ENCODE measurements around the gene PPP1R27.

Gene PPP1R27

DNA sequence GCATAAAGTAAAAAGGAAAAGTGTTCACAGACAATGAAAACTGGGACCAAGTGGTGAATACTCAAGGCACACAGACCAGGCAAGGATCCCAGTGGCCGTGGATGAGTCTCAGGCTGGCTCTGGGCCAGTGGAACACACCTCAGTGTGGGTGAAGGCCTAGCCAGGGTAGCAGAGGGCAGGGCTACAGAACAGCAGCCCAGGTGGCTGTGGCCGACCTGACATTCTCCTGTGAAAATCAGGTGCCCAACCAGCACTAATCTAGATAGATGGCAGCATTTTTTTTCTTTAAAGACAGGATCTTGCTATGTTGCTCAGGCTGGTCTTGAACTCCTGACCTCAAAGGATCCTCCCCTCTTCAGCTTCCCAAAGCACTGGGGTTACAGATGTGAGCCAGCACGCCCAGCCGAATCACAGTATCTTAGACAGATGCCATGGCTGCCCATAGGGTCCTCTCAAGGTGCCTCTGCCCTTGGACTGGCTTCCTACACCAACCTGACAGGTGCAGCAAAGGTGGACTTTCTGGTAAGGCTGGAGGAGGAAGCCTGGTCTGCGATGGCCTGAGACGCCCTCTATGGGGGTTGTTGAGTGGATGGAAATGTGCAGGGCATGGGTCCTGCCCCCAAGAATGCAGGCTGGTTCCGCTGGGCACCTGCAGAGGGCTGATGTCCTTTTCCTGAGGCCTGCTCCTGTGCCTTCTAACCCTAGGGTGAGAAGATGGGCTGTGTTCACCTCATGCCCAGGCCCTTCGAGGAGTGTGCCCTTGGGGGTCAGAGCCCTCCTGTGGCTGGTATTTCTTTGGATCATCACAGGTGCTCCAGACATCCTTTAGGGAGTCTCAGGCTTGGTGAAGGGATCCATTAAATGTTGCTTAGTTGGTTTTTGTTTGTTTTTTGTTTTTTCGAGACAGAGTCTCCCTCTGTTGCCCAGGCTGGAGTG is 29.3 kb upstream of the PPP1R27 start:
- Histone ChIP-seq H3K4me3 (no peak overlapping the region), H3K27ac (0 out of 2 replicates have a peak overlapping the region, but pooled peaks have one; percentile 42), H3K9me3 (ENCODE audit: low read depth, low read length) (no peaks in the 10 kb centered on the region), H3K9ac (ENCODE audit: insufficient read length) (no peak overlapping the region), H3K36me3 (ENCODE audit: insufficient read depth, low read length) (peaks cover 25% of the 10 kb centered on the region)
- TF ChIP-seq EZH2 (IDR thresholded peaks at IDR 0.05) (no peak), FOXP2 (optimal IDR thresholded peaks at IDR 0.05; ENCODE audit: control extremely low read depth, extremely low read length, insufficient read depth) (no peak), POLR2AphosphoS5 (IDR thresholded peaks at IDR 0.05; ENCODE audit: borderline replicate concordance, low read depth, low read length) (no peak)
- no peak for DNase-seq (ENCODE audit: low read depth, low spot score)

DNA sequence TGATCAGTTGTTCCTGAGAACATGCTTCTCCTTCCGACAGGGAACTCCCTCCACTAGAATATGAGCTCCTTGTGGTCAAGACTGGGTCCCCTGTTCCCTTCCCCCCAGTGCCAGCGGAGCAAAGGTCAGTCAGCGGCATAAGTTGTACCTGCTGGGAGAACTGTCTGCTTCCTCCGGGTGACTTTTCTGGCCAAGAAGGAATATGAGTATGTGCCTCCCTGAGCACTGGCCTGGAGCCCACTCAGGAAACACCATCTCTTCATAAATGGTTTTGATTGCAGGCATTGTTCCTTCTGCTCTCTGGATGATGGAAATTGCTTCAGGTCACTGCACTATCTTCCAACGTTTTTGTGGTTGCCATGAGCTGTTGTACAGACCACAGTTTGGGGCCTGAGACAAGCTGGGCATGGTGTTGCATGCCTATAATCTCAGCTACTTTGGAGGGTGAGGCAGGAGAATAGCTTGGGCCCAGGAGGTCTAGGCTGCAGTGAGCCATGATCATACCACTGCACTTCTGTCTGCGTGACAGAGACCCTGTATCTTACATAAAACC is 28.3 kb upstream of the PPP1R27 start:
- peaks cover 25% of the 10 kb centered on the region for H3K36me3 ChIP-seq (ENCODE audit: insufficient read depth, low read length)
- H3K9ac ChIP-seq (ENCODE audit: insufficient read length): peak overlapping the region; percentile 28
- peak overlapping the region; percentile 42; the same call in 1 of the 2 replicates for H3K27ac ChIP-seq
- H3K9me3 ChIP-seq (ENCODE audit: low read depth, low read length): no peaks in the 10 kb centered on the region
- TF ChIP-seq POLR2AphosphoS5 (IDR thresholded peaks at IDR 0.05; ENCODE audit: borderline replicate concordance, low read depth, low read length) (no peak), FOXP2 (optimal IDR thresholded peaks at IDR 0.05; ENCODE audit: control extremely low read depth, extremely low read length, insufficient read depth) (no peak), EZH2 (IDR thresholded peaks at IDR 0.05) (no peak)
- no peak for DNase-seq (ENCODE audit: low read depth, low spot score)
- H3K4me3 ChIP-seq: no peak overlapping the region

DNA sequence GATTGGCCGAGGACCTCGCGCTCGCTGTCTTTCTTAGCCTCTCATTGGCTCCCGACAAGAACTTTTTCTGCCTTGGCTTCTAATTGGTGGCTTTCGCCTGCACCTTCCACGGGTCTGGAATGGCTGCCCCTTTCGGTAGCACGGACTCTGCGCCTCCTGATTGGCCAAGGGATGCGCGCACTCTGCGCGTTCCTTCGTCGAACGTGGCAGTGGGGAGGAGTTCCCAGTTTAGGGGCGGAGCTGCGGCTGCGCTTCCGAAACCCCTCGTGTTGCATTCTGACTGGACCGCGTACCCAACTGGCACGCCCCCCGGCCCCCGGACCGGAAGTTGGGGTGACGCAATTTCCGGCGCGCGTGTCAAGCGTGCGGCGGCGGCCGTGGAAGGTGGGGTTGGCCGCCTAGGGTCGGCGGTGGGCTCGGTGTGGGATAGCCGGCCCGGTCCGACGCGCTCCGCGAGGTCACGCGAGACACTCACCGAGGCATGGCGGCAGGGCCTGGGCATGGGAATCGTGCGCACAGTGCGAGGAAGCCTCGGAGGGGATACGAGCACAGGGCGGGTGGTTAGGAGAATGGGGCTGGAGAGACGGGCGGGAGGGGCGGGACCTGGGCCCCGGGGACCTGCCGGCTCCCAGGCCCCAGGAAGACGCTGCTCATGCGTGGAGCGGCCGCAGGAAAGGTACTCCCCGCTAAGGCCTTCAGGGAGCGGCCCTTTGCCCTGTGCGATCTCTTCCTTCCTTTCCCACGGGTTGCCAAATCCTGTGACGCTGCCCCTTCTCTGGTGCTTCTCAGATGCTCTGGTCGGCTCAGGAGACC is 26.1 kb upstream of the PPP1R27 start:
- peak overlapping the region; percentile 80 for H3K27ac ChIP-seq
- peak; percentile 100 for DNase-seq (ENCODE audit: low read depth, low spot score)
- no peaks in the 10 kb centered on the region for H3K9me3 ChIP-seq (ENCODE audit: low read depth, low read length)
- H3K36me3 ChIP-seq (ENCODE audit: insufficient read depth, low read length): peaks cover 34% of the 10 kb centered on the region
- peak; percentile 97 for TF ChIP-seq POLR2AphosphoS5 (IDR thresholded peaks at IDR 0.05; ENCODE audit: borderline replicate concordance, low read depth, low read length)
- no peak for TF ChIP-seq EZH2 (IDR thresholded peaks at IDR 0.05)
- H3K4me3 ChIP-seq: peak overlapping the region; percentile 94
- H3K9ac ChIP-seq (ENCODE audit: insufficient read length): peak overlapping the region; percentile 93

DNA sequence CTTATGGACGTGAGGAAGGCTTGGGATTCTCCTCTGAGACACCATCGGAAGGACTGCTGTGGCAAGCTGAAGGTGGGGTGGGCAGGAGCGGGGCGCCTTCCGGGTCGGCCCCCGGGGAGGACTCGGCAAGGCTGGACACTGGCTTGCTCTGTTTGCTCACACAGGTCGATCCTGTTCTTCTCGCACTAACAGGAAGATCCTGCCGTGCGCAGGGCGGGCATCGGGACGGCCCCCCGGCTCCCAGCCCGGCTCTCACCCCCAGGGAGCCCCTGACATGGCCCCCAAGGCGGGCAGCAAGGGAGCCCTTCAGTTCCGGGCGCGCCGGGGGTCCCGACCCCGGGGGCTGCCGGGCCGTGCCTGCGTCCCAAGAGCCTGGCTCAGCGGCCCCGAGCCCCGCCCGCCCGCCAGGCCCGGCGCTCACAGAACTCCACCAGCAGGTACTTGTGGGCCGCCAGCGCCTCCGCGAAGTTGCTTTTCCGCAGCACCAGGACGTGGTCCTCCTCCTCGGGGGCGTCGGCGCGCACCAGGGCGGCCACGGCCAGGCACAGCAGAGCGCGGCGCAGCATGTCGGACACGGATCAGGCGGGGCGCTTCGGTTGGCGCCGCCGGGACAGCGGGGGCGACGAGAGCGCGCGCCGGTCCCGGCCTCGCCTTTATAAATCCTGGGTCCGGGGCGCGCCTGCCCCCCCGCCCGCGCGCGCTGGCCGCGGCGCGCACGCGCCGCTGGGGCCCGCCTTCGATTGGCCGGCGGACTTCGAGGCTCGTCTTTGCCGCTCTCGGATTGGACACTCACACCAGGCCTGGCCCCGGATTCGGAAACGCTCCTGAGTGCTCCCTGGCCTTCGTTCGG is 25.3 kb upstream of the PPP1R27 start, which contains the start of gene P4HB:
TSS of gene P4HB (minus strand) at position 630 of the 850 bp plus-strand sequence. CDS start at position 566, 64 bp downstream.
- Histone ChIP-seq H3K4me3 (peak within 1 kb of the TSS; percentile 94), H3K27ac (peak within 1 kb of the TSS; percentile 80), H3K9me3 (ENCODE audit: low read depth, low read length) (no peaks in the 10 kb centered on the region), H3K36me3 (ENCODE audit: insufficient read depth, low read length) (peaks cover 42% of the 10 kb centered on the region), H3K9ac (ENCODE audit: insufficient read length) (peak within 1 kb of the TSS; percentile 93)
- no peak for TF ChIP-seq FOXP2 (optimal IDR thresholded peaks at IDR 0.05; ENCODE audit: control extremely low read depth, extremely low read length, insufficient read depth)
- TF ChIP-seq EZH2 (IDR thresholded peaks at IDR 0.05): no peak
- peak; percentile 86; the same call in 1 of the 2 replicates for TF ChIP-seq POLR2AphosphoS5 (IDR thresholded peaks at IDR 0.05; ENCODE audit: borderline replicate concordance, low read depth, low read length)
- no peak for DNase-seq (ENCODE audit: low read depth, low spot score)

DNA sequence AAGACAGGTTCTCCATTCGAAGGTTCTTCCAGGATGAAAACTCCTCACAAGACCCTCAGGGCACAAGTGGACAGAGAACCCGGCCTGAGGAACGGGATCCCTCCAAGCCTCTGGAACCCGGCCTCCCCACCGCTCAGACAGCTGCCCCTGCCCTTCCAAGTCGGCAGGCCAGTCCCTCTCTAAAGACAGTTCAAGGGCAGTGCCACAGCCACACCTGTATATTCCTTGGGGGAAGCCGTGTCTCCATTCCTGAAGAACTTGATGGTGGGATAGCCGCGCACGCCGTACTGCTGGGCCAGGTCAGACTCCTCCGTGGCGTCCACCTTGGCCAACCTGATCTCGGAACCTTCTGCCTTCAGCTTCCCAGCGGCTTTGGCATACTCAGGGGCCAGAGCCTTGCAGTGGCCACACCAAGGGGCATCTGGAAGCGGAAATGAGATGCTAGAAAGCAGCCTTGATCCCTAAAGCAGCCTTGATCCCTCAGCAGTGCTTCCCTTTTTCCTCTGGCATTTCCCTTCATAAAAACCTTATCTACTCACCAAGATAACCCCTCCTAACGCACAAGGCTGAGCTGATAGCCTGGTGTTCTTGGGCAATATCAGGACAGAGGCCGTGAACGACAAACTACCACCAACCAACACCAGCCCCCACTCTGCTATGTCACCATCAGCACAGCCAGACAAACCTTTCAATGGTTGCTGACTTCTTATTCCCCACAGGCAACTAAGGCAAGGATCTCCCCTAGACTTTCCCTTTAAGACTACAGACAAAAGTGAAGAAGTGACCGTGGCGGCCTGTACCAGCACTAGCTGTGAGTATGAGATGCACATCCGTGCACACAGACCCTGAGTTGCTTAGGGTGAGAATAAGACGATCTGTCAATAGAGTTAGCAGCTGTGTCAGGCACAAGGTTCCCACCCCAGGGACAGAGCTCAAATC is 24.4 kb upstream of the PPP1R27 start:
- Histone ChIP-seq H3K9me3 (ENCODE audit: low read depth, low read length) (no peaks in the 10 kb centered on the region), H3K4me3 (peak overlapping the region; percentile 85), H3K27ac (no peak overlapping the region), H3K9ac (ENCODE audit: insufficient read length) (peak overlapping the region; percentile 84), H3K36me3 (ENCODE audit: insufficient read depth, low read length) (peaks cover 51% of the 10 kb centered on the region)
- TF ChIP-seq EZH2 (IDR thresholded peaks at IDR 0.05) (no peak), POLR2AphosphoS5 (IDR thresholded peaks at IDR 0.05; ENCODE audit: borderline replicate concordance, low read depth, low read length) (no peak), FOXP2 (optimal IDR thresholded peaks at IDR 0.05; ENCODE audit: control extremely low read depth, extremely low read length, insufficient read depth) (no peak)
- no peak for DNase-seq (ENCODE audit: low read depth, low spot score)

DNA sequence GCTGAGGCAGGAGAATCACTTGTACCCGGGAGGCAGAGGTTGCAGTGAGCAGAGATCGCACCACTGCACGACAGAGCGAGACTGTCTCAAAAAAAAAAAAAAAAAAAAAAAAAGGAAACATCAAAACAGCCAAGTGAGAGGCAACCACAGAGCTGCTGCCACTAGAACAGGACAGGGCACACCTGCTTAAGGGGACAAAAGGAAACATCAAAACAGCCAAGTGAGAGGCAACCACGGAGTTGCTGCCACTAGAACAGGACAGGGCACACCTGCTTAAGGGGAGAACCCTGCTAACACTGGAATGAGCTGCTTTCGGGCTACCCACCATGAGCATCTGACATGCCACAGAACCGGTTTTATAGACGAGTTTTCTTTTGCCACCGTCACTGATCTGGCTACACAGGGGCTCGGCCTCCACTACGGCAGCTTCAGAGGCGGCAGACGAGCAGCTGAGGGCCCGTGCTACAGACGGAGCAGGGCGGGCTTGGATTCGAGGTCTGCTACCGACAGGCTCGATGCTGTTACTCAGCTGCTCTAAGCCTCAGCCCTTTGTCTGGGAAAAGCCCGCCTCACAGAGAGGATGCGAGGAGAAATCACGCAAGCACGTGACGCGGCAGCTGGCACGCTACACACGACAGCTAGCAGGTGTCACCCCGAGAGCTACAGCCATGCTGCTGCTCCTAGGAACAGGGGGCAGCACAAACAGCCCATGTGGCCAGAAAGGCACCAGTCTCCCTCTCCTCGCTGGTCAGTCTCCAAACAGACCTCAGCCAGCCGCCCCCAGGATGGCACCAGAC is 23.5 kb upstream of the PPP1R27 start:
- DNase-seq (ENCODE audit: low read depth, low spot score): no peak
- peak overlapping the region; percentile 85; the same call in 1 of the 2 replicates for H3K4me3 ChIP-seq
- TF ChIP-seq POLR2AphosphoS5 (IDR thresholded peaks at IDR 0.05; ENCODE audit: borderline replicate concordance, low read depth, low read length) (no peak), EZH2 (IDR thresholded peaks at IDR 0.05) (no peak), FOXP2 (optimal IDR thresholded peaks at IDR 0.05; ENCODE audit: control extremely low read depth, extremely low read length, insufficient read depth) (no peak)
- H3K36me3 ChIP-seq (ENCODE audit: insufficient read depth, low read length): peaks cover 60% of the 10 kb centered on the region
- peak overlapping the region; percentile 84 for H3K9ac ChIP-seq (ENCODE audit: insufficient read length)
- no peaks in the 10 kb centered on the region for H3K9me3 ChIP-seq (ENCODE audit: low read depth, low read length)
- no peak overlapping the region for H3K27ac ChIP-seq

All from SK-N-MC (cell line).